Neural cell (in vitro differentiated cells): ENCODE data around the gene FAM200B.

ENCODE experiments used
- CTCF ChIP-seq: fragments of 450-650 bp; IDR thresholded peaks from 2 replicates; pipeline ENCODE4 v1.5.1; 2014; ENCODE audit warnings: antibody characterized with exemption, mild to moderate bottlenecking, moderate library complexity; ENCODE audit not compliant: poor library complexity, severe bottlenecking
- EZH2 ChIP-seq: fragments of 200-600, 300-800 bp; shearing (Covaris generic), sonication (generic); IDR thresholded peaks from 2 replicates; pipeline ENCODE4 v1.6.1; 2014; ENCODE audit warnings: antibody characterized with exemption, low read length, borderline replicate concordance, mild to moderate bottlenecking; ENCODE audit not compliant: insufficient read depth, poor library complexity, severe bottlenecking
- POLR2AphosphoS5 ChIP-seq: IDR thresholded peaks from 2 replicates; pipeline ENCODE4 v1.6.1; 2012
- SMC3 ChIP-seq: fragments of 450-650 bp; conservative IDR thresholded peaks from 2 replicates; pipeline ENCODE4 v1.6.1; 2014; ENCODE audit warnings: antibody characterized with exemption, mild to moderate bottlenecking, moderate library complexity; ENCODE audit not compliant: poor library complexity

DNA sequence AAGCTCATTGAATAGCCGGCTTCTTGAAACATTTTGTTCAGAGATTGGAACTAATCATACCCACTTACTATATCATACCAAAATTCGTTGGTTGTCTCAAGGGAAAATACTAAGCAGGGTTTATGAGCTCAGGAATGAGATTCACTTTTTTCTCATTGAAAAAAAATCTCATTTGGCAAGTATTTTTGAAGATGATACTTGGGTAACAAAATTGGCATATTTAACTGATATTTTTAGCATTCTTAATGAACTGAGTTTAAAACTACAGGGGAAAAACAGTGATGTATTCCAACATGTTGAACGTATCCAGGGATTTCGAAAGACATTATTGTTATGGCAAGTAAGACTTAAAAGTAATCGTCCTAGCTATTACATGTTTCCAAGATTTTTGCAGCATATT lies 6.4 kb downstream of the FAM200B start:
- TF ChIP-seq POLR2AphosphoS5 = no peak
- TF ChIP-seq EZH2 = no peak
- no peak for TF ChIP-seq CTCF
- TF ChIP-seq SMC3 = no peak
